ENCODE data around the gene INS. TPM values are rescaled to one million over a fixed set of nuclear protein-coding genes. Genes with fewer than 3 reads are reported as not detected.

The INS gene
- total RNA-seq, 4 donors from 2014 or later: not detected

DNA sequence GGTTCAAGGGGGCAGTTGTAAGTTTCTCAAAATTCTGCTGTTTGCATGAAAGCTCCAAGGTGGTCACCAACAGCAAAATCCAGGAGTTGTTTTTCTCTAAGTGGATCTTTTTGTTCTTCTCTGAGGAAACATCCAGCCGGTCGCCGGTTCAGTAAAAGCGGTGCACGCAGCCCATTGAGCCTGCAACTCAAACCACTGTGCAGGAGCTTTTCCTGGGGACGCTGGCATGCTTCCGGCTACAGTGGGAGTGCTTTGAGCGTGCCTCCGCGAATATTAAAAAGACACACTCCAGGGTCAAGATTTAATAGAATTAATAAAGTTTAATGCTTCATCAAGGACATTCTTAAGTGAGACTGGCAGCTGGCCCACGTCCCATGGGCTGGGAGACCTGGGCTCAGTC, 47.2 kb downstream of the INS start:
- Histone ChIP-seq H3K4me1 (no peaks in the 10 kb centered on the region), H3K27me3 (no peaks in the 10 kb centered on the region), H3K27ac (no peak overlapping the region), H3K9me3 (no peaks in the 10 kb centered on the region), H3K4me3 (replicated peaks in 1 of 3) (no peak overlapping the region), H3K36me3 (no peaks in the 10 kb centered on the region)
- intact Hi-C loops (cut with DNase I): no loop called here
- TF ChIP-seq, protein P1, sequence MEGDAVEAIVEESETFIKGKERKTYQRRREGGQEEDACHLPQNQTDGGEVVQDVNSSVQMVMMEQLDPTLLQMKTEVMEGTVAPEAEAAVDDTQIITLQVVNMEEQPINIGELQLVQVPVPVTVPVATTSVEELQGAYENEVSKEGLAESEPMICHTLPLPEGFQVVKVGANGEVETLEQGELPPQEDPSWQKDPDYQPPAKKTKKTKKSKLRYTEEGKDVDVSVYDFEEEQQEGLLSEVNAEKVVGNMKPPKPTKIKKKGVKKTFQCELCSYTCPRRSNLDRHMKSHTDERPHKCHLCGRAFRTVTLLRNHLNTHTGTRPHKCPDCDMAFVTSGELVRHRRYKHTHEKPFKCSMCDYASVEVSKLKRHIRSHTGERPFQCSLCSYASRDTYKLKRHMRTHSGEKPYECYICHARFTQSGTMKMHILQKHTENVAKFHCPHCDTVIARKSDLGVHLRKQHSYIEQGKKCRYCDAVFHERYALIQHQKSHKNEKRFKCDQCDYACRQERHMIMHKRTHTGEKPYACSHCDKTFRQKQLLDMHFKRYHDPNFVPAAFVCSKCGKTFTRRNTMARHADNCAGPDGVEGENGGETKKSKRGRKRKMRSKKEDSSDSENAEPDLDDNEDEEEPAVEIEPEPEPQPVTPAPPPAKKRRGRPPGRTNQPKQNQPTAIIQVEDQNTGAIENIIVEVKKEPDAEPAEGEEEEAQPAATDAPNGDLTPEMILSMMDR (IDR thresholded peaks at IDR 0.05): no peak
- no peak for TF ChIP-seq POLR2A (IDR thresholded peaks at IDR 0.05)
- DNase-seq: no peak
- 62 to 76% methylated on average over 11 of the region's 11 CpGs for WGBS, 2 donors

DNA sequence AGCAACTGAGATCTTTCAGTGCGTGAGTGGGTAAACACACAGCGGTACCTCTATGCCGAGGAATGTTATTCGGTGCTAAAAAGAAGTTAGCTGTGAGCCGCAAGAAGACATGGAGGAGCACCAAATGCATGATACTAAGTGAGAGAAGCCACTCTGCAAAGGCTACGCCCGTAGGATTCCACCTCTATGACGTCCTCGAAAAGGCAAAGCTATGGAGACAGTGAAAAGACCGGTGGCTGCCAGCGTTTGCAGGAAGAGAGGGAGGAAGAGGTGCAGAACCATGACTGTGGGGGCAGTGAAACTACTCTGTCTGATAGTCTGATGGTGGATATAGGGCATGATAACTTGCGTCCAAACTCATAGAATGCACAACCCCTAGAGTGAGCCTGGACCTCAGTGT, 50.5 kb downstream of the INS start:
- Histone ChIP-seq H3K27me3 (no peaks in the 10 kb centered on the region), H3K36me3 (no peaks in the 10 kb centered on the region), H3K4me1 (no peaks in the 10 kb centered on the region), H3K4me3 (replicated peaks in 1 of 3) (no peak overlapping the region), H3K27ac (no peak overlapping the region), H3K9me3 (no peaks in the 10 kb centered on the region)
- TF ChIP-seq POLR2A (IDR thresholded peaks at IDR 0.05): no peak
- TF ChIP-seq, protein P1 (IDR thresholded peaks at IDR 0.05): no peak
- intact Hi-C loops (cut with DNase I): no loop called here
- DNase-seq: no peak
- WGBS, 2 donors: 89 to 91% methylated on average over 12 of the region's 12 CpGs

MicroRNAs within 50 kb of the gene (microRNA counts, 767-probe panel; counts per million panel counts)
- microRNA hsa-miR-483-3p: 0 to 2,407 counts per million in 2 donors
- 0 counts per million in 2 donors for microRNA hsa-miR-483-5p

Small RNAs within 50 kb of the gene (microRNA-seq; reads per million reads assigned to microRNA genes)
- gene MIR4686: not detected
- 12.4 reads per million, percentile 30 among the genes with 10 or more reads in this experiment for gene MIR483

Small RNAs within 50 kb of the gene (small RNA-seq; reads per million reads assigned to genes)
- gene MIR4686 (not detected), gene MIR483 (0.56 reads per million)

Other genes starting within 250 kb of the INS start
- gene TNNT3, start 241.5 kb downstream of the INS start, total RNA-seq: 1 to 10 TPM in 3 of 4 donors, not detected in 1; 1.7 to 4.1 (median 2.6) TPM
- 100 to 1,000 TPM in 3 of 4 donors, 10 to 100 TPM in 1; 86.9 to 241 (median 159) TPM for gene MRPL23, start 213.9 kb downstream of the INS start, total RNA-seq
- gene H19, start 163.4 kb downstream of the INS start, total RNA-seq: 10 to 100 TPM; 13.5 to 68.7 (median 19.4) TPM
- 10 to 100 TPM in 3 of 4 donors, 1 to 10 TPM in 1; 9.9 to 26.6 (median 18.1) TPM for gene IGF2, start 21.8 kb downstream of the INS start, total RNA-seq
- not detected for gene TH, start 10.6 kb upstream of the INS start, total RNA-seq
- gene ASCL2, start 109.4 kb upstream of the INS start, total RNA-seq: 1 to 10 TPM in 1 of 4 donors, under 1 TPM in 3; 0.46 to 2.9 (median 0.66) TPM
- under 1 TPM; 0.15 to 0.67 (median 0.45) TPM for gene C11orf21, start 140.7 kb upstream of the INS start, total RNA-seq
- under 1 TPM in 2 of 4 donors, not detected in 2; 0.33 to 0.45 TPM for gene TSPAN32, start 140.8 kb upstream of the INS start, total RNA-seq
- 100 to 1,000 TPM; 264 to 370 (median 298) TPM for gene CD81, start 216.1 kb upstream of the INS start, total RNA-seq
- gene TSSC4, start 239.5 kb upstream of the INS start, total RNA-seq: 10 to 100 TPM; 37.5 to 62.3 (median 45.1) TPM

Measured in thyroid gland (tissue), 4 donors.